Left cardiac atrium (tissue), 4 donors: ENCODE results near the gene KRTAP12-4. TPM values are rescaled to one million over a fixed set of nuclear protein-coding genes. Genes with fewer than 3 reads are reported as not detected.
"Not testable (repeated sequence)": the region's sequence is repeated elsewhere in the genome, so short reads cannot be mapped to it uniquely, and the experiment has no call there.

ENCODE experiments used
- ATAC-seq, 2 donors: fragments of 200-7000 bp; cut with Tn5 transposase; one replicate each; pipeline ENCODE4 v1.9.1; 2020; ENCODE audit warnings: mild to moderate bottlenecking in 2 of 2, moderate library complexity in 2 of 2
- DNase-seq: peaks from one replicate; pipeline ENCODE4 v3.0.0-alpha.2; 2020
- intact Hi-C, 2 donors: fragments of 100-400 bp; cut with DNase I; formaldehyde crosslinking; loops; one replicate each; pipeline versions ENCODE4 v1.14.1 to v1.15.1; 2022 to 2023
- total RNA-seq, 2 donors: library from RNA; stranded (reverse); fragmentation: NEBNext Ultra II Directional; extraction: Animal tissue kit (Norgen Biotek cat#: 25700); gene quantifications; one replicate each; pipeline ENCODE4 v1.2.1, GENCODE V29; 2021
- donor health status: DM: no; HTN: yes; CAD: no.
- donor health status: DM: no; HTN: yes; CAD: no; lungs with severe emphysema.
- donor health status: DM: yes; HTN: yes; CAD: no.
- donor health status: Dilated cardiomyopathy.

The KRTAP12-4 gene
- total RNA-seq, 2 donors from 2014 or later = not detected

DNA sequence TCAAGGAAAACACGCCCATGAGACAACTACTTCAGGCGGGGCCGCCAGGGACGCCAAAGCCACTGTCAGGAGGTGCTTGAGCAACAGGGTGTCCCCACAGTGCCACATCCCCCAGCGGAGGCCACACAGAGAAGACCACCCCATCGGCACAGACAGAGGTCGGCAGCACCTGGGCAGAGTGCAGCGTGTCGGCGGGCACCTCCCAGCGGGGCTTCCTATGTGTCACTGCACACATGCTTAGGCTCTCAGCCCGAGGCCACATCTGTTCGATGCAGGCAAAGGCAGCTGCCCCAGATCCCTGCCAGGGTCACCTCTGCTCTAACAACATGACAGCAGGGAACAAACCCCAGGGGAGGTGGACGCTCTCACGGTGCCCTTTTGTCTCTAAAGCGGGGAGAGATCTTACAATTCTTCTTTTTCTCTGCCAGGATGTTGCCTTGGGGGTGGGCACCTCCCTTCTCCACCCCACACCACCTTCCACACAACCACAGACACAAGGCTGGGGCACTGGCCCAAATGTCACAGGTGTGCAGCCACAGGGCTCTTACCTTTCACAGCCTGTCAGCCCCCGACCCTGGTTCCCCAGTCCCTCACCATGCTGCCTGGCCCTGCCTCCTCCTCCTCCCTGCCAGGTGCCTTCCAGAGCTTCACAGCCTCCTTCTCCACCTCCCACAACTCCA is 38.4 kb downstream of the KRTAP12-4 start:
- intact Hi-C loops = no loop called here
- ATAC-seq (no peak), DNase-seq (no peak)

DNA sequence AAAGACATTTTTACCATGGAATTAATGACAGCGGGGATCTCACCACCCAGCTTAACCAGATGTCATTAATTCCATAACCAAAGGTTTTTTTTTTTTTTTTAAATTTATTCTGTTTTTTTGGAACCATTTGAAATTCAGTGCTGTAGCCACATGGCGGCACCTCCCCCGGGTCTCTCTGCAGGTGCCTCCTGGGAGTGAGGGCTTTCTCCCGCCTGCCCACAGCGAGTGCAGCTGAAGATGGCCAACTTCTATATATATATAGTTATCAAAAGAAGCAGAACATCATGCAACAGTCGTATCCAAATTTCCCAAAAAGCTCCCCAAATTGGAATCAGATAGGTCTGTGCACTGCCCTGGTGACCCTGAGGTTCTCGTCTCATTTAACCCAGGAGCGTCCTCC is 39.0 kb downstream of the KRTAP12-4 start:
- no peak for ATAC-seq
- intact Hi-C loops = no loop called here
- DNase-seq = no peak

DNA sequence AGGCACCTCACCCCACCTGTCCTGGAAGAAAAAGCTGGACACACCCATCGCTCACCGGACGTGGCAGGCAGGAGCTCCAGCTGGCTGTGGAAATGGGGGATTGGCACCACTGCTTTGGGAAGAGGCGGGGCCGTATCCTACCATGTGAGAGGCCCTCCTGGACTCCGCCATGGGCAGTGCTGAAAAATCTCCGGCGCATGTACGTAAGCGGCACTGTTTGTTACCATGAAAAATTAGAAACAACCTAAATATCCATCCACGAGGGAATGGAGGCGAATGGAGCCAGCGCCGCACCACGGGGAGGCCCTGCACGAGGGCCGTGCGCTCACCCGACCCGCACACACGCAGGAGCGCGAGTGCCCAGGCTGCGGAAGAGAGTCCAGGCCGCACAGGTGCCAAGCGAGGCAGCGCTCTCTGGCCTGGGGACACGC is 39.5 kb downstream of the KRTAP12-4 start:
- intact Hi-C loops = no loop called here
- no peak for DNase-seq
- ATAC-seq = no peak

DNA sequence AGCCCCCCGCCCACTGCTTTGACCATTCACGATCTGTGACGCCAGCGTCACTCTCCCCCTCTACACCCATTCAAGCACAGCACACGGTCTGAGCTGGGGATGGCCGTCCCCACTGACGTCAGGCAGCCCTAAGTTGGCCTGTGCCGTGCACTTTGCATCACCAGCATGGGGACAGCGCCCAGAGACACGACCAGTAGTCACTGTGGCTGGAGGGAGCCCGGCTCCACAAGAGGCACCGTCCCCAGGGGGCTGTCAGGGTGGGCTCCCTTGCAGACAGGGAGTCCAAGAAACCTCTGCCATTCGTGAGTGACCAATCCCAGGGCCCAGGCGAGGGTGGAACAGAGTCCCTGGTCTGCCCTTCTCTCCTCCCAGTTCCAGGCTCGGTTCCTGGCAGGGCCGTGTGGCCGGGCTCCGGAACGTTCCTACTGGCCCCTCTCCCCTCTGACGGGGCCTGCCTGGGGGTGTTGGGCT is 40.3 kb downstream of the KRTAP12-4 start:
- intact Hi-C loops = no loop called here
- ATAC-seq (no peak), DNase-seq (no peak)

DNA sequence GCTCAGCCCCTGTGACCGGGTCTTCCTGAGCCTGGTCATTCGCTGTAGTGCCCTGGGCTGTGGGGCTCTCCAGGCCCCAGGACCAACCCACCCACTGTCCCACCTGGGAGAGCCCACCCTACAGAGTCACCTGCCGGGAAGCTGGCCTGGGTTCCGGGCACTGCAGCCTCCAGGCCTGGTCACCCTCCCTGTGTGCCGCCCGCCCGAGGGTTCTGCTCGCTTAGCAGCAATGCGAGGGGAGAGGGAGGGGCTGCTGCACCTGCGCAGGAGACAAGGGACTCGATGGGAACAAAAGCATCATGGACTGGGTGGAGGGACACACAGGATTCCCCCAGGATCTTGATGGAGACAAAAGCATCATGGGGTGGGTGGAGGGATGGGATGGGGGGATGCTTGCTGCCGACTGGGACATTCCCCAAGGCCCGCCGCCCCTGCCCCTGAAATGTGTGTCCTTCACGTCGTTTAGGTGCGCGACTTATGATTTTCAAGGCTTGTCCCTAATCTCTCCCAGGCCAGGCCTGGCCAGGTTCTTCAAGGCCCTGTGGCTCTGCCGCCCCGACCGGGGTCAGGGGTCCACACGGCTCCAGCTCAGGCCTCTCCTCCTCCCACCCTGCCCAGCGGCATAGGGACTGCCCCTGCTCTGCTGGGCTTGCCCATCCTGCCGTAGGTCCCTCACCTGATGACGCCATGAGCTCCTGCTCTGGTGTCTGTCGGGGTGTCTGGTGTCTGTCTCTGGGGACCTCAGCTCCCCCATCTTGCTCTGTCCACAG is 40.9 kb downstream of the KRTAP12-4 start:
- DNase-seq (no peak), ATAC-seq (no peak)
- intact Hi-C loops = no loop called here

DNA sequence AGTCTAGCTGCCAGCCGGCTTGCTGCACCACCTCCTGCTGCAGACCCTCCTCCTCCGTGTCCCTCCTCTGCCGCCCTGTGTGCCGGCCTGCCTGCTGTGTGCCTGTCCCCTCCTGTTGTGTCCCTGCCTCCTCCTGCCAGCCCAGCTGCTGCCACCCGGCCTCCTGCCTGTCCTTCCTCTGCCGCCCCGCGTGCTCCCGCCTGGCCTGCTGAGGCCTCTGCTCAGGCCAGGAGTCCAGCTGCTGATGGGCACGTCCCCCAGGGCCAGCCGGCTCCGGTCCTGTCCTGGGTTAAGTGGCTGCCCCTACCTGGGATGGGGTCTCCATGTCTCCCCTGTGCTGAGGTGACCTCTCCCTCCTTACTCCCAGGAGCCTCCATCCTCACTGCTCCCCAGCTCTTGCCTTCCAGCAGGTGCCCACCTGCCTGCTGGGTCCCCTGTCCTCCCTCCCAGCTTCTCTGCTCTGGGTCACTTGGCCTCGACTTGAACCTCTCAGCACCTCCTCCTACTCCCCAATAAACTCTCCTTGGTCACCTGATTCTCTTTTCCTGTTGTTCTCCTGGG is 41.7 kb downstream of the KRTAP12-4 start:
- ATAC-seq (no peak), DNase-seq (no peak)
- intact Hi-C loops = no loop called here

DNA sequence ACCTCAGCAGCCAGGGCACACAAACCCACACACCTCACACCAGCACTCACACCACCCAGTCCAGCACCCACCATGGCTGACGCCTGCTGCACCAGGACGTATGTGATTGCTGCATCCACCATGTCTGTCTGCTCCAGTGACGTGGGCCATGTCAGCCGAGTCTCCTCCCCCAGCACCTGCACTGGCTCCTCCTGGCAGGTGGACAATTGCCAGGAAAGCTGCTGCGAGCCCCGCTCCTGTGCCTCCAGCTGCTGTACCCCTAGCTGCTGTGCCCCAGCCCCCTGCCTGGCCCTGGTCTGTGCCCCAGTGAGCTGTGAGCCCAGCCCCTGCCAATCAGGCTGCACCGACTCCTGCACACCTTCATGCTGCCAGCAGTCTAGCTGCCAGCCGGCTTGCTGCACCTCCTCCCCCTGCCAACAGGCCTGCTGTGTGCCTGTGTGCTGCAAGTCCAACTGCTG is 42.4 kb downstream of the KRTAP12-4 start, which contains the start of gene KRTAP10-8:
Gene KRTAP10-8 (plus strand): TSS at position 51 of the 458 bp plus-strand sequence. CDS start 22 bp downstream, at position 73.
- intact Hi-C loops = no loop called here
- ATAC-seq (no peak), DNase-seq (no peak)

DNA sequence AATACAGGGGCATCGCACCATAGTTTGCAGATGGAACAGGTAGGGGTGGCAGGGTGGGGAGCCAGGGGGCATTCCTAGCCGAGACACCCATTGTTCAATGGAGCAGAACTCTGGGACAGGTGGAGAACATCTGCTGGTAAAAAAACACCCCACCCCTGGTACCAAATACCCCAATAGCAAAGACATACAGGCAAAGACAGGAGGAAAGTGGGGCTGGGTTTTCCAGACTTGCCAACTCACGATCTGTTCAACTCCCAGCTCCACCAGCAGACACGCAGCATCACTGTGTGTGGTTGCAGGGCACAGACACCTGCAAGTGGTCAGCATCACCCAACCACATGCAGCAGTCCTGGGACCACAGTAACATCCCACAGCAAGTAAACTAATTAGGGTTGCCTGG is 42.9 kb downstream of the KRTAP12-4 start:
- intact Hi-C loops = no loop called here
- ATAC-seq (no peak), DNase-seq (no peak)

DNA sequence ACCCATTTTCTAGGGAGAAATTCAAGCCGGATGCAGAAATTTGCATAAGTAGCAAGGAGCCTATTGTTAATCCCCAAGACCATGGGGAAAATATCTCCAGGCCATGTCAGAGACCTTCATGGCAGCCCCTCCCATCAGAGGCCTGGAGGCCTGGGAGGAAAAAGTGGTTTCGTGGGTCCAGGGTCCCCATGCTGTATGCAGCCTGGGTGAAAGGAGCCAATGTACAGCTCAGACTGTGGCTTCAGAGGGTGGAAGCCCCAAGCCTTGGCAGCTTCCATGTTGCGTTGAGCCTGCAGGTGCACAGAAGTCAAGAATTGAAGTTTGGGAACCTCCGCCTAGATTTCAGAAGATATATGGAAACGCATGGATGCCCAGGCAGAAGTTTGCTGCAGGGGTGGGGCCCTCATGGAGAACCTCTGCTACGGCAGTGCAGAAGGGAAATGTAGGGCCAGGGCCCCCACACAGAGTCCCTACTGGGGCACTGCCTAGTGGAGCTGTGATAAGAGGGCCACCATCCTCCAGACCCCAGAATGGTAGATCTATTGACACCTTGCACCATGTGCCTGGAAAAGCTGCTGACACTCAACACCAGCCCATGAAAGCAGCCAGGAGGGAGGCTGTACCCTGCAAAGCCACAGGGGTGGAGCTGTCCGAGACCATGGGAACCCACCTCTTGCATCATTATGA is 44.2 kb downstream of the KRTAP12-4 start:
- DNase-seq, intact Hi-C loops: not testable (repeated sequence)

DNA sequence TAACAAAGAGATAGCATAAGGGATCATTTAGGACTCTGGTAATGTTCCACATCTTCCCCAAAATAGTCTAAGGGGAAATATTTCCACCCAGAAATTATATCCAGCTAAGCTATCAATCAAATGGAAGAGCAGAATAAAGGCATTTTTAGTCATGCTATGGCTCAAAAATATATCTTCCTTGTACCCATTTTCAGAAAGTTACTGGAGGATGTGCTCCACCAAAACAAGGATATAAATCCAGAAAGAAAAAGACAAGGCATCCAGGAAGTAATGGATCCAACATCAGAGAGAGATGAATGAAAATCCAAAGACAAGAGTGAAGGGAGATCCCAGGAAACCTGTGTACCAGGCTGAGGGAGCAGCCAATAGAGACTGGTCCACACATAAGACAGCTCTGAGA is 45.3 kb downstream of the KRTAP12-4 start:
- DNase-seq (no peak), ATAC-seq (no peak)
- intact Hi-C loops = no loop called here

More for the DNA sequence above, 44.2 kb downstream of the KRTAP12-4 start:
- not testable (repeated sequence) for ATAC-seq

DNA sequence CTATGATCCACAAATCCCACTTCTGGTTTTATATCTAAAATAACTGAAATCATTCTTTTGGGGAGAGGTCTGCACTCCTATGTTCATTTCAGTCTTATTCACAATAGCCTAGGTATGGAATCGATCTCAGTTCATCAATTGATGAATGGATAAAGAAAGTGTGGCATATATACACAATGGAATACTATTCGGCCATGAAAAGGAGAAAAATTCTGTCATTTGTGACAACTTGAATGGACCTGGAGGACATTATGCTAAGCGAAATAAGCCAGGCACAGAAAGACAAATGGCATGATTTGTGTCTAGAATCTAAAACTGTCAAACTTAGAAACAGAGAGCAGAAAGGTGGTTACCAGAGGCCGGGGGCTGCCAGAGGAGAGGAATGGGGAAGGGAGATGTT is 48.0 kb downstream of the KRTAP12-4 start:
- DNase-seq = no peak
- intact Hi-C loops = no loop called here
- no peak for ATAC-seq

Other genes with a start within 250 kb of the KRTAP12-4 start
- gene LRRC3, start 199.1 kb downstream of the KRTAP12-4 start, total RNA-seq = 1 to 10 TPM; 1.4 to 2.5 TPM
- not detected for gene KRTAP10-1, start 114.5 kb downstream of the KRTAP12-4 start, total RNA-seq
- gene KRTAP10-2, start 103.2 kb downstream of the KRTAP12-4 start, total RNA-seq = not detected
- not detected for gene KRTAP10-3, start 95.9 kb downstream of the KRTAP12-4 start, total RNA-seq
- not detected for gene KRTAP10-4, start 80.9 kb downstream of the KRTAP12-4 start, total RNA-seq
- not detected for gene KRTAP10-5, start 74.1 kb downstream of the KRTAP12-4 start, total RNA-seq
- not detected for gene KRTAP10-6, start 62.2 kb downstream of the KRTAP12-4 start, total RNA-seq
- not detected for gene KRTAP10-7, start 54.1 kb downstream of the KRTAP12-4 start, total RNA-seq
- gene KRTAP10-8, start 42.6 kb downstream of the KRTAP12-4 start, total RNA-seq = not detected
- not detected for gene KRTAP10-9, start 27.6 kb downstream of the KRTAP12-4 start, total RNA-seq
- not detected for gene KRTAP10-10, start 17.3 kb downstream of the KRTAP12-4 start, total RNA-seq
- not detected for gene KRTAP10-11, start 8.2 kb downstream of the KRTAP12-4 start, total RNA-seq
- not detected for gene KRTAP12-3, start 3.3 kb upstream of the KRTAP12-4 start, total RNA-seq
- gene KRTAP12-2, start 12.3 kb upstream of the KRTAP12-4 start, total RNA-seq = not detected
- not detected for gene KRTAP12-1, start 27.5 kb upstream of the KRTAP12-4 start, total RNA-seq
- gene KRTAP10-12, start 42.5 kb upstream of the KRTAP12-4 start, total RNA-seq = not detected
- 1 to 10 TPM in 1 of 2 donors, under 1 TPM in 1; 0.39 to 1.6 TPM for gene TSPEAR, start 56.9 kb upstream of the KRTAP12-4 start, total RNA-seq
- 10 to 100 TPM; 62.0 to 83.0 TPM for gene UBE2G2, start 147.2 kb upstream of the KRTAP12-4 start, total RNA-seq
- gene SUMO3, start 163.4 kb upstream of the KRTAP12-4 start, total RNA-seq = 10 to 100 TPM; 71.2 to 93.3 TPM
- 100 to 1,000 TPM; 181 to 195 TPM for gene PTTG1IP, start 219.0 kb upstream of the KRTAP12-4 start, total RNA-seq